Measurements from ENCODE around the gene ACP1. TPM values are rescaled to one million over a fixed set of nuclear protein-coding genes. Genes with fewer than 3 reads are reported as not detected.

Gene ACP1
- total and polyA plus RNA-seq, 7 donors, result 62.6 to 162 (median 86.1) TPM

DNA sequence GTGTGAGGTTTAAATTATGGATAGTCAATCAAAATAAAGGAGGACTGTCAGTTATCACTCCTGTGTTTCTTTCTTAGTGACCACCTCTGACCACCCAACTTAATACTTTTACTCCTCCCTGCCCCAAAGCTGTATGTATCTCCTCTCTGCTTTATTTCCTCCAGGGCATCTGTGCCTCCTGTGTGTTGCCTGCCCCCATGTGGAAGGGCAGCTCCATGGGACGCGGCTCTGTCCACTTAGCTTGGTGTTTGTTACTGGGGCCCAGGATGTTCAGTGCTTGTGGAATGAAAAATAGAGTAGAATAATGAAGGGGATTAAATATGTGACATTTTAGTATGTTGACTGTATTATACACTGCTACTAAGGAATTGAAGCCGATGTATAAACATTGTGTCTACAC is 9.8 kb downstream of the ACP1 start:
- peaks cover 14 to 62% (median 18%) of the 10 kb centered on the region in 4 donors for H3K36me3 ChIP-seq
- 91 to 97% methylated on average over 3 of the region's 3 CpGs for WGBS, 2 donors

DNA sequence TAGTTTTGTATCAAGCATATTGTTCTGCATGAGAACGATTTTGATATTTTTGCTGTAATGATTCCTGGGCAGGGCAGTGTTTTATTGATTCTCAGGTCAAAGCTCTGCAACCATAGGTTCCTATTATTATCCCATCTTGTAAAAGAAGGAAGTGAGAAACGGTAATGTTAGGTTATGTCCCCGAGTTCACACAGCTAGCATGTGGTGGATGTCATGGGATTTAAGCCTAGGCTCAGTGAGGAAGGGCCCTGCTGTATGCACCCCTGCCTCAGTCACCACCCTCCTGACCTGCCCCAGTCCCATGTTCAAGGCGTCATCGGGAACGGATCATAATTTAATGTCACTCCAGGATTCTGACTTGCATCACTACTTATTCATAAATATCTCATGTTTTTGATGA is 10.7 kb downstream of the ACP1 start:
- Histone ChIP-seq H3K4me3 (no peak overlapping the region), H3K9me3 (no peaks in the 10 kb centered on the region), H3K27me3 (no peaks in the 10 kb centered on the region), H3K4me1 (peaks cover 0 to 4% (median 0%) of the 10 kb centered on the region in 4 donors), H3K36me3 (peaks cover 14 to 71% (median 18%) of the 10 kb centered on the region in 4 donors), H3K27ac (no peak overlapping the region)
- TF ChIP-seq POLR2A (IDR thresholded peaks at IDR 0.05) (no peak), EP300 (IDR thresholded peaks at IDR 0.05) (no peak), POLR2AphosphoS5 (IDR thresholded peaks at IDR 0.05) (no peak)
- TF ChIP-seq, protein P1, sequence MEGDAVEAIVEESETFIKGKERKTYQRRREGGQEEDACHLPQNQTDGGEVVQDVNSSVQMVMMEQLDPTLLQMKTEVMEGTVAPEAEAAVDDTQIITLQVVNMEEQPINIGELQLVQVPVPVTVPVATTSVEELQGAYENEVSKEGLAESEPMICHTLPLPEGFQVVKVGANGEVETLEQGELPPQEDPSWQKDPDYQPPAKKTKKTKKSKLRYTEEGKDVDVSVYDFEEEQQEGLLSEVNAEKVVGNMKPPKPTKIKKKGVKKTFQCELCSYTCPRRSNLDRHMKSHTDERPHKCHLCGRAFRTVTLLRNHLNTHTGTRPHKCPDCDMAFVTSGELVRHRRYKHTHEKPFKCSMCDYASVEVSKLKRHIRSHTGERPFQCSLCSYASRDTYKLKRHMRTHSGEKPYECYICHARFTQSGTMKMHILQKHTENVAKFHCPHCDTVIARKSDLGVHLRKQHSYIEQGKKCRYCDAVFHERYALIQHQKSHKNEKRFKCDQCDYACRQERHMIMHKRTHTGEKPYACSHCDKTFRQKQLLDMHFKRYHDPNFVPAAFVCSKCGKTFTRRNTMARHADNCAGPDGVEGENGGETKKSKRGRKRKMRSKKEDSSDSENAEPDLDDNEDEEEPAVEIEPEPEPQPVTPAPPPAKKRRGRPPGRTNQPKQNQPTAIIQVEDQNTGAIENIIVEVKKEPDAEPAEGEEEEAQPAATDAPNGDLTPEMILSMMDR (IDR thresholded peaks at IDR 0.05), result no peak
- intact Hi-C loops (cut with DNase I), result no loop called here
- DNase-seq, result no peak
- 53 to 67% methylated on average over 6 of the region's 6 CpGs for WGBS, 2 donors

More for the DNA sequence above, 9.8 kb downstream of the ACP1 start:
- peaks cover 0 to 8% (median 2%) of the 10 kb centered on the region in 4 donors for H3K4me1 ChIP-seq
- TF ChIP-seq EP300 (IDR thresholded peaks at IDR 0.05) (no peak), POLR2A (IDR thresholded peaks at IDR 0.05) (no peak), POLR2AphosphoS5 (IDR thresholded peaks at IDR 0.05) (no peak)
- TF ChIP-seq, protein P1 (IDR thresholded peaks at IDR 0.05), result no peak
- no peaks in the 10 kb centered on the region for H3K27me3 ChIP-seq
- H3K9me3 ChIP-seq, result no peaks in the 10 kb centered on the region
- no peak for DNase-seq
- H3K4me3 ChIP-seq, result no peak overlapping the region
- intact Hi-C loops (cut with DNase I), result no loop called here
- H3K27ac ChIP-seq, result no peak overlapping the region

DNA sequence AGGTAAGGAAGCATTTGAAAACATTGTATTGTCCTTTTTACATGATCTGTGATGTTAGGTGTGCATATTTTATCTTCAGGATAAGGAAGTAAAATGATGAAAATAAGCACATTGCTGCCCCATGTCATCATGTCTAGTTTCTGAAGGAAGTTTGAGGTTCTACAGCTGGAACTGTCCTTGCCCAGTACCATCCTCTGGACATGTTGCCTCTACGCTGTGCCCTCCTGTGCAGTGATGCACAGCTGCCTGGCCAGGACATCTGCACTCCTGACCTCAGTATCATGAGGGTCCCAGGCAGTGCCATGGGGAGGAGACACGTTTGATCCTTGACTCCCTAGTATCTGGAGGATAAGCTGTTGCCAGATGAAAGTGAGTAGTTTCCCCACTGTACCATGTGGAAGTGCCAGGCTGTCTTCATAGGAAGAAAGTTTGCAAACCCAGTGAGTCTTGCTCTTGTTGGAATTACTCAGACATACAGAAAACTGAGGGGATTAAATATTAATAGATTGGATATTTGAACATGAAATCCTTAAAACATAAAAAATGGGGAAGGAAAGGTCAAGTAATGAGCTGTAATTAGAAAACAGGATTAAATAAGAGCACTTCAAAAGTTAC is 13.7 kb downstream of the ACP1 start:
- Histone ChIP-seq H3K27me3 (no peaks in the 10 kb centered on the region), H3K4me3 (no peak overlapping the region), H3K36me3 (peaks cover 11 to 82% (median 24%) of the 10 kb centered on the region in 4 donors), H3K27ac (no peak overlapping the region), H3K4me1 (no peaks in the 10 kb centered on the region), H3K9me3 (no peaks in the 10 kb centered on the region)
- no peak for TF ChIP-seq POLR2A (IDR thresholded peaks at IDR 0.05)
- intact Hi-C loops (cut with DNase I), result no loop called here
- DNase-seq, result no peak
- 88 to 92% methylated on average over 2 of the region's 2 CpGs for WGBS, 2 donors

DNA sequence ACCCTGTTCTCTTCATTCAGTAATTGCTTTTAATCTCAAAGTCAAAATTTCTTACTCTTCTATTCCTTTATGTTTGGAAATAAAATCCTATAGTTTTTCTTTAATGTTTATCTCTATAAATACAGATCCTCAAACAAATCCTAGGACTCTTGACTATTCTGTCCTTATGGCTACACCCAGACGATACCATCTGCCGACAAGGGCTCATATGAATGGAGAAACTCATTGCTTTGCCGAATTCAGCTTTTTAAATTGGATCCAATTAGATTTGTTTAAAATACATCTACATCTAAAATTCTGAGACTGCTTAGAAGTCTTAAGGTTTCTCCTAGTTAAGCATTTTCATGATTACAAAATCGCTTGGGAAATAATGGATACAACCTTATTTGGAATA is 14.2 kb downstream of the ACP1 start:
- TF ChIP-seq POLR2AphosphoS5 (IDR thresholded peaks at IDR 0.05) (no peak), POLR2A (IDR thresholded peaks at IDR 0.05) (no peak), EP300 (IDR thresholded peaks at IDR 0.05) (no peak)
- 87 to 92% methylated on average over 4 of the region's 4 CpGs for WGBS, 2 donors

DNA sequence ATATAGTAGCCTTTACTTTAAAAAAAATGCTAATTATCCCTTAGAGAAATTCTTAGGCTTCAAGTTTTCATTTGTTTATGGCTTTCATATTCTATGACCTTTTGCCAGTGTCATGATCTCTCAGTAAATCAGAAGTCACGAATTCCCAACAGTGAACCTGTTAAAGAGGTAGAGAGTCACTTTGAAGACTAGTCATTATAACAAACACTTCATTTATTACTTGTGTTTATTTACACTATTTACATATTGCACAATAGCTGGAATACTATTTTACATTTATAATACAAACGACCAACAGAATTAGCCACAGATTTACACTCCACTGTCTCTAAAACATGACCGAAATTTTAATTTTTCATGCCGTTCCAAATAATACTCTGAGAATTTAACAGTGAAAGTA is 14.6 kb downstream of the ACP1 start:
- H3K27me3 ChIP-seq, result no peaks in the 10 kb centered on the region
- H3K4me1 ChIP-seq, result no peaks in the 10 kb centered on the region
- intact Hi-C loops (cut with DNase I), result no loop called here
- no peak for TF ChIP-seq POLR2A (IDR thresholded peaks at IDR 0.05)
- TF ChIP-seq, protein P1 (IDR thresholded peaks at IDR 0.05), result no peak
- no peak for TF ChIP-seq EP300 (IDR thresholded peaks at IDR 0.05)
- TF ChIP-seq POLR2AphosphoS5 (IDR thresholded peaks at IDR 0.05), result no peak
- H3K36me3 ChIP-seq, result peaks cover 9 to 81% (median 23%) of the 10 kb centered on the region in 4 donors
- 73 to 85% methylated on average over 4 of the region's 4 CpGs for WGBS, 2 donors
- no peak overlapping the region for H3K4me3 ChIP-seq
- no peaks in the 10 kb centered on the region for H3K9me3 ChIP-seq
- DNase-seq, result no peak
- H3K27ac ChIP-seq, result no peak overlapping the region

More for the DNA sequence above, 14.2 kb downstream of the ACP1 start:
- Histone ChIP-seq H3K27me3 (no peaks in the 10 kb centered on the region), H3K27ac (no peak overlapping the region), H3K36me3 (peaks cover 9 to 81% (median 24%) of the 10 kb centered on the region in 4 donors), H3K4me3 (no peak overlapping the region), H3K4me1 (no peaks in the 10 kb centered on the region), H3K9me3 (no peaks in the 10 kb centered on the region)
- no peak for DNase-seq
- intact Hi-C loops (cut with DNase I), result no loop called here
